HG03135 (cell line): Measurements from ENCODE around the gene CSNK1E.

Source experiments
- ATAC-seq: cut with Tn5 transposase; IDR thresholded peaks from one replicate; pipeline ENCODE4 v1.9.1; 2021; ENCODE audit warnings: mild to moderate bottlenecking, moderate library complexity; ENCODE audit not compliant: unreplicated experiment

CSNK1E gene

GRCh38 chr22:38335077-38335476, 17.8 kb upstream of the CSNK1E start:
- no peak for ATAC-seq

GRCh38 chr22:38327805-38328204, 10.6 kb upstream of the CSNK1E start:
- ATAC-seq, result no peak

DNA sequence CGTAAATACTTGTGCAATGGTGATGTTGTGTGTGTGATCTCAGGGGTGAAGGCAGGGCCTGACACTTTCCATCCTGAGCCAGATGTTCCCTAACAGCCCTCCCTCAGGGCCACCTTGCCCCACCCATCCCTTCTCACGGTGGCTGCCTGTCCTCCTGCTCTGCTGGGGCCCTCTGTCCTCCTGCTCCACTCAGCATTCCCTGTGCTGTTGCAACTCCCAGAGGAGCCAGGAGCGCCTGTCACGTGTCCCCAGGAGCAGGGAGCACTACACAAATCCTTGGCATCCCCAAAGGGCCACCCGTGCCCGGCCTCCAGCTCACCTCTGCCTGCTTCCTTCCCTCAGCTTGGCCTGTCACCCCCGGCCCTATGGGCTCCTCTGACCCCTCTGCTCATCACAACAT, 10.2 kb upstream of the CSNK1E start:
- ATAC-seq, result no peak

DNA sequence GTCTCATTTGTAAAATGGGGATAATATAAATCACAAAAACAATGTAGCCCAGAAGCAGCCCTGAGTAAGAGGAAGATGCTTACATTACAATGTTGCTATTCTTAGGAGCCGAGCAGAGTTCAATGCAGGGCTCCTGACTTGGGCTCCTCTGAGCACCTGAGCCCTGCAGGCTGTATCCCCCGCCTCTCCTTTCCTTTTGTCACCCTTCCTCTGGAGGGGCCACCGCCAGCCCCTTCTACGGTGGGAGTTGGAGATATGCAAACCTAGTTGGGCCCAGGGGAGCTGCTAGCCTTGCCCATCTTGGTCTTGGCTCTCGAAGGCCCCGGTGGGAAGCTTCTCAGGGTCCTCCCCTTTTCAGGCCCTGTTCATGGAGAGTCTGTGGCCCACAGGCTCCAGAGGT, 8.4 kb upstream of the CSNK1E start:
- ATAC-seq, result no peak

GRCh38 chr22:38320605-38321402, 3.6 kb upstream of the CSNK1E start:
- no peak for ATAC-seq

DNA sequence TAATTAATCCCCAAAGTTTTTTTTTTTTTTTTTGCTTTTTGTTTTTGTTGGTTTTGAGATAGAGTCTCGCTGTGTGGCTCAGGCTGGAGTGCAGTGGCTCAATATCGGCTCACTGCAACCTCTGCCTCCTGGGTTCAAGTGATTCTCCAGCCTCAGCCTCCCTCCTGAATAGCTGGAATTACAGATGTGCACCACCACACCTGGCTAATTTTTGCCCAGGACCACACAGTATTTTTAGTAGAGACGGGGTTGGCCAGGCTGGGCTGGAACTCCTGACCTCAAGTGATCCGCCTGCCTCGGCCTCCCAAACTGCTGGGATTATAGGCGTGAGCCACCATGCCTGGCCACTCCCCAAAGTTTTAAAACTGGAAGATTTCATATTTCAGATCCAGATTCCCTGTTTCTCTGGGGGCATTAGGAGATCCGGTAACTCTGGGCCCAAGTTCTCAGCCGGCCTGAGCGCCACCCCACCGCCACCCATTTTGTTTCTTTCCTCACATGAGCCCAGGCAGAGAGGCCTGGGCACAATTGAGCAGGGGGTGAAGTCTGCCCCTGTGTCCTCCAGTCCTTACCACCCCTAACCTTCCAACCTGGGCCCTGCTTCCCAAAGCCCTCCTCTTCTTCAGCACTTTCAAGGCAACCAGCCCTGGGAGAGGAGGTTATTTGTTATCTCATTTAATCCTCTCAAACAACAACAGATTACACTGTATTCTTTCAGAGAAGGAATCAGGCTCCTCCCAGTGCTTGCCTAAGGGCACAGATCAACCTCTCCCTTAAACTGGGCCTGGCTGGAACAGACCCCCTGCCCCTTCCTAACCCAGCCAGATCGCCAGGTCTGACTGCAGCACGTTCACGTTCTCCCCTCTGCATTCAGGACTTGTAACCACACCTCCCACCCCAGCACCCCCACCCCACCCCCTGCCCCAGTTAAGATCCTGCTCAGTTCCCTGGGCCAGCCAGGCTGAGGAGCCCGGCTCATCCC, 1.9 kb upstream of the CSNK1E start:
- ATAC-seq, result no peak

DNA sequence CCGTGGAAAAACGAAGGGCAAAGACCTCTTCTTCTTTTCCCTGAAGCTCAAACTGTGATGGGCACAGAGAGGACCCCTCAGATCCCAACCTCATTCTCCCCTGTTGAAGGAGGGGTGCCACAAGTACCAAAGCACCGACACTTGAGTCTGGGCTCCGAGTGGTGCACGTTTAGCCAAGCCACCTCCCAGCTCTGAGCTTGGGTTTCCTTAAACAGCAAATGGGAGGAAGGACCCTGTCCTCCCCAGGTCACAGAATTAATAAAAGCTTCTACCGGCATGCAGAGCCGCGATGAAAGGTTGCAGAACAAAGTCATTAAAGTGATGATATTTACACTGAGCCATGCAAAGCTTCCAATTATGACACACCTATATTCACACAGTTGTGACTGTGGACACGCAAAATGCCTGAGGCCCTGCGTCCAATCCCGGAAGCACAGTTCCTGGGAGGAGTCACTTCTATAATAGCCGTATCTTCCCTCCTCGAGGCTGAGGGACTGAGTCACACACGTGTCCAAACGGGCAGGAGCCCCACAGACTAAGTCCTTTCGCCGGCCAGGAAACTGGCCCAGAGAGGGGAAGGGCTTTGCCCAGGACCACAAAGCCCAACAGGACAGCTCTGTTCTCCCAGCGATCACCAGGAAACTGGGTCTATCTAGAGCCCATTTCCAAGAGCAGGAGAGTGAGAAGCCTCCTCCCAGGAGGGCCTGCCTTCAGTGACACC, 922 bp upstream of the CSNK1E start:
- ATAC-seq, result no peak

DNA sequence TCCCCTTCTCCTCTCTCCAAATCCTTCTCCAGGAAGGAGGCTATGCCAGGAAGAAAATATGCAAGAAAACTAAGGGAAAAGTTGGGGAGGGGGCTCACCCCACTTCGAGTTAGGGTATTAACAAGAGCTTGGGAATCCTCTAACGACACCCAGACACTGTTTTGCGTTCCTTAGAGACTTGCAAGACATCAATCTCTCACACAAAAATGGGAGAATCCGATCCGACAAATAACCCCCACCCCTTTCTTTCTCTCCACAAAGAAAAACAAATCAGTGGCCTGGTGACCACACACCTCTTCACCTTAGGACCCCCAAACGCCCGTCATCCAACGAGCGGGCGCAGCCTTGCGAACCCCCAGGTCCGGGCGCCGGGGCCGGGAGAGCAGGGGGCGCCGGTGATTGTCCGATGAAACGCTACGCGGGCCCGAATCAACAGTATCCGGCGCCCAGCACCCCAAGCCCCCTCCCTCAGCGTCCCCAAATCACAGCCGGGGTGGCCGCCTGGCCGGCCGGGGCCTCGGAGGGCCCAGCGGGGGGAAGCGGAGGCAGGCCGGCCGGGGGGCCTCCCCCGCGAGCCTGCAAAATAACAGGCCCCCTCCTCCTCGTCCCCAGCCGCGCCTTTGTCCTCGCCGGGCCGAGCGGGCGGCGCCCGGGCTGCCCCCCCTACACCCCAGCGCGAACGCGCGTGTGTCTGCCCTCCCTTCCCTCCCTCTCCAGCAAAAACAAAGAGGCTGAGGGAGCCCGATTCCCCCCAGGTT, 690 bp downstream of the CSNK1E start:
- no peak for ATAC-seq

GRCh38 chr22:38315823-38316363, 1.3 kb downstream of the CSNK1E start:
- ATAC-seq, result no peak

DNA sequence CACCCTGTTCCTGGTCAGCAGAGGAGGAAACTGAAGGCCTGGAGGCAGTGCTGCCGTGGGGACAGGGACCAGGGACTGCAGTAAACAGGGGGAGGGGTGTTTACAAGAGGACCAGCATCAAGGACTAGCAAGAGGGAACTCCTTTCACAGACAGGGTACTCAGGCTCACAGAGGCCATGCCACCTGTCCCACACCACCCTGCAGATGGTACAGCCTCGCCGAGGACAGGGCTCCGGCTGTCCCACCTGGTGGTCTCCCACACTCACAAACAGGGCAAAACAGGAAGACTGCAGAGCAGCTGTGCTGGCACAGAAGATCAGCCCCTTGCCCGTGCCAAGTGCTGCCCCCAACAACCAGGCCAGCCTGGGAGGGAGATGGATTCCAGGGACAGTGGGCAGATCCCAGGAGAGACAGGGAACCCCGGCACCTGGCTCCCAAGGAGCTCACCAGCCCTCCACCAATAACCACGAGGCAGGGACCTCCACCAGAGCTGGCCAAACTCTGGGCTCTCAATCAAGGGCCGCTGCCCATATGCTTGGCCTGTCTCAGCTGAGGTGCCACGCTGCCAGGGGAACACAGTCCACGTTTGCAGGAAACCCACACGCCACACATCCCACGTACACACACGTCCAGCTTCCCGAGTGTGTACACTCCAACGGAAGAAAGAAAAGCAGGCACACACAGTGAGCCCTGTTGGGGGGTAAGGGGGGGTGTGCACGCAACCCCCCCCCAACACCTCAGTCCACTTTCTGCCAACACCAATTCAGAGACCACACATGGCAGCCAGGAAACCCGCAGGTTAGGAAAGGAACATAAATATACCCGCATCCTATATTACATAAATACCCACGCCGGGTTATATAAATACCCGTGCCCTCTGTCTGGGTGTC, 2.1 kb downstream of the CSNK1E start:
- ATAC-seq, result no peak

DNA sequence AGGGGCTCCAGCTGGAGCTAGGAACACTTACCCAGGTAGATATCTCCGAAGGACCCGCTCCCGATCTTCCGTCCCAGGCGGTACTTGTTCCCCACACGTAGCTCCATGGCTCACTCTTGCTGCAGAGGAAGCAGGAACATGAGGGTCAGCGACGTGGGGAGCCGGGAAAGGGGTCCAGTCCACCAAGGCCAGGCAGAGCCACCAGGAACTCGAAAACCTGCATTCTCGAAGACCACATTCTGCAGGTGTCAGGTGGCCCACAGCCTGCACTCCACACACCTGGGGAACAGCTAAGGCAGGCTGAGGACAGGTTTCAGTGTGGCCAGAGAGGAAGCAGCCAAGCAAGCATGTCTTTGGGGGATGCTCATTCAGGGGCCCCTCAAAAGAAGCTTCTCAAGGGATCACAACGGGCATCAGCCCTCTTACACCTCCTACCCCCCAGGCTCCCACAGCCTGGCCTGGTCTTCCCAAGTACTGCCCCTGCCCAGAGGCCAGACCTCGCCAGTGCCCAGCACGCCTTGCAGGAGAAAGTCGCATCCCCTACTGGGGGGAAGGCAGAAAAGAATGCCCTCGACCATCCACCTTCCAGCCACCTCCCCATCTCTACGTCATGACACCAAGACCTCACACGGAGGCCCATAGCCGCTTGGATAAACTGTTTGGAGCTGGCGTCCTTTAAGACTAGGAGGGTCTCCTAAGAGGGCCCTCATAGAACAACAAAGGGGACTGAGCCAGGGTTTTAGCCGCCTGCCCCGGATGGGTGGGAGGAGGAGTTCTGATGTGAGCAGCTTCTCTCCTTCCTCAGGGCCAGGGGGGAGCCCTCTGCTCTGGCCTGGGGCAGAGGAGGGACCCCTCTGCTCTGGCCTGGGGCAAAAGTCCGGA, 2.9 kb downstream of the CSNK1E start:
- no peak for ATAC-seq

GRCh38 chr22:38313384-38313955, 3.8 kb downstream of the CSNK1E start:
- ATAC-seq, result no peak

GRCh38 chr22:38312261-38312800, 4.9 kb downstream of the CSNK1E start:
- ATAC-seq, result no peak

DNA sequence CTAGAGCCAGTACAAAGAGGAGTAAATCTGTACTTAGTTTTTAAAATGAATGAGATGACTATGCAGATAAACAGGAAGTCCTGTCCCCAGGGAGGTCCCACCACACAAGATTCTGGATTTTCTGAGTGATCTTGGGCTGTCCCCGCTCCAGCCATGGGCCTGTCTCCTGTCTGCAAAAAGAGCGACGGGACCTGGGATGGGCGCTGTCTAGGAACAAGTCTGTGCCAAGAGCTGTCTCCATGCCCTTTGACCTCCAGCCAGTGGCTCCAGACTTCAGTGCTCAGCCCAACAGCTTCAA, 6.0 kb downstream of the CSNK1E start:
- no peak for ATAC-seq

GRCh38 chr22:38310518-38311322, 6.5 kb downstream of the CSNK1E start:
- ATAC-seq, result no peak

- ATAC-seq, result no peak
These were observed 7.4 kb downstream of the CSNK1E start for GRCh38 chr22:38309614-38310517.
